Measurements from ENCODE around the gene RFX3.

GRCh38 chr9:3446313-3446712 is 79.5 kb downstream of the RFX3 start:
- no peak for TF ChIP-seq CTCF (conservative IDR thresholded peaks at IDR 0.05)
- no peak for TF ChIP-seq EZH2 (IDR thresholded peaks at IDR 0.05; ENCODE audit: low read depth)

All from PC-9 (cell line).